ENCODE results near the gene TNFRSF18. TPM values are rescaled to one million over a fixed set of nuclear protein-coding genes. Genes with fewer than 3 reads are reported as not detected.

Gene TNFRSF18
- polyA plus RNA-seq, 2 donors, result 1.9 to 4.3 TPM

GRCh38 chr1:1171161-1171545 lies 35.2 kb downstream of the TNFRSF18 start:
- H3K9me3 ChIP-seq (ENCODE audit: control insufficient read depth in 2 of 2, insufficient read depth in 1 of 2, low read depth in 1 of 2, low read length in 1 of 2), result peaks cover 0 to 2% of the 10 kb centered on the region in 2 donors
- no peak overlapping the region for H3K4me3 ChIP-seq (ENCODE audit: low read depth in 1 of 2, low read length in 2 of 2)
- 64 to 71% methylated on average over 12 of the region's 12 CpGs for WGBS, 2 donors
- no peak overlapping the region for H3K27ac ChIP-seq (ENCODE audit: low read depth in 2 of 2, low read length in 1 of 2)
- peaks cover 0 to 21% of the 10 kb centered on the region in 2 donors for H3K36me3 ChIP-seq (ENCODE audit: control insufficient read depth in 2 of 2, insufficient read depth in 2 of 2, low read length in 1 of 2)
- no peaks in the 10 kb centered on the region for H3K27me3 ChIP-seq (ENCODE audit: control insufficient read depth in 1 of 2, insufficient read depth in 2 of 2, low read length in 2 of 2)
- peaks cover 4 to 14% of the 10 kb centered on the region in 2 donors for H3K4me1 ChIP-seq (ENCODE audit: control insufficient read depth in 2 of 2, insufficient read depth in 2 of 2, low read length in 1 of 2)

GRCh38 chr1:1170215-1171091 lies 35.9 kb downstream of the TNFRSF18 start:
- Histone ChIP-seq H3K9me3 (ENCODE audit: control insufficient read depth in 2 of 2, insufficient read depth in 1 of 2, low read depth in 1 of 2, low read length in 1 of 2) (no peaks in the 10 kb centered on the region), H3K27ac (ENCODE audit: low read depth in 2 of 2, low read length in 1 of 2) (no peak overlapping the region), H3K4me1 (ENCODE audit: control insufficient read depth in 2 of 2, insufficient read depth in 2 of 2, low read length in 1 of 2) (peaks cover 4 to 15% of the 10 kb centered on the region in 2 donors), H3K4me3 (ENCODE audit: low read depth in 1 of 2, low read length in 2 of 2) (no peak overlapping the region), H3K27me3 (ENCODE audit: control insufficient read depth in 1 of 2, insufficient read depth in 2 of 2, low read length in 2 of 2) (no peaks in the 10 kb centered on the region), H3K36me3 (ENCODE audit: control insufficient read depth in 2 of 2, insufficient read depth in 2 of 2, low read length in 1 of 2) (peaks cover 0 to 19% of the 10 kb centered on the region in 2 donors)
- WGBS, 2 donors, result 51 to 57% methylated on average over 24 to 26 of the region's 26 CpGs

GRCh38 chr1:1169429-1170214 lies 36.8 kb downstream of the TNFRSF18 start:
- WGBS, 2 donors, result 68 to 76% methylated on average over 28 to 32 of the region's 32 CpGs
- Histone ChIP-seq H3K27ac (ENCODE audit: low read depth in 2 of 2, low read length in 1 of 2) (no peak overlapping the region), H3K4me3 (ENCODE audit: low read depth in 1 of 2, low read length in 2 of 2) (no peak overlapping the region), H3K9me3 (ENCODE audit: control insufficient read depth in 2 of 2, insufficient read depth in 1 of 2, low read depth in 1 of 2, low read length in 1 of 2) (no peaks in the 10 kb centered on the region), H3K4me1 (ENCODE audit: control insufficient read depth in 2 of 2, insufficient read depth in 2 of 2, low read length in 1 of 2) (peaks cover 4 to 15% of the 10 kb centered on the region in 2 donors), H3K36me3 (ENCODE audit: control insufficient read depth in 2 of 2, insufficient read depth in 2 of 2, low read length in 1 of 2) (peaks cover 0 to 20% of the 10 kb centered on the region in 2 donors), H3K27me3 (ENCODE audit: control insufficient read depth in 1 of 2, insufficient read depth in 2 of 2, low read length in 2 of 2) (no peaks in the 10 kb centered on the region)

GRCh38 chr1:1168451-1169411 lies 37.7 kb downstream of the TNFRSF18 start:
- Histone ChIP-seq H3K36me3 (ENCODE audit: control insufficient read depth in 2 of 2, insufficient read depth in 2 of 2, low read length in 1 of 2) (peaks cover 0 to 19% of the 10 kb centered on the region in 2 donors), H3K4me1 (ENCODE audit: control insufficient read depth in 2 of 2, insufficient read depth in 2 of 2, low read length in 1 of 2) (peaks cover 4 to 15% of the 10 kb centered on the region in 2 donors), H3K27ac (ENCODE audit: low read depth in 2 of 2, low read length in 1 of 2) (no peak overlapping the region), H3K27me3 (ENCODE audit: control insufficient read depth in 1 of 2, insufficient read depth in 2 of 2, low read length in 2 of 2) (no peaks in the 10 kb centered on the region), H3K9me3 (ENCODE audit: control insufficient read depth in 2 of 2, insufficient read depth in 1 of 2, low read depth in 1 of 2, low read length in 1 of 2) (no peaks in the 10 kb centered on the region), H3K4me3 (ENCODE audit: low read depth in 1 of 2, low read length in 2 of 2) (no peak overlapping the region)
- 80 to 81% methylated on average over 32 to 37 of the region's 37 CpGs for WGBS, 2 donors

- H3K27me3 ChIP-seq (ENCODE audit: control insufficient read depth in 1 of 2, insufficient read depth in 2 of 2, low read length in 2 of 2), result no peaks in the 10 kb centered on the region
- H3K27ac ChIP-seq (ENCODE audit: low read depth in 2 of 2, low read length in 1 of 2), result no peak overlapping the region
- WGBS, 2 donors, result 79 to 86% methylated on average over 30 to 36 of the region's 36 CpGs
- peaks cover 4 to 15% of the 10 kb centered on the region in 2 donors for H3K4me1 ChIP-seq (ENCODE audit: control insufficient read depth in 2 of 2, insufficient read depth in 2 of 2, low read length in 1 of 2)
- H3K36me3 ChIP-seq (ENCODE audit: control insufficient read depth in 2 of 2, insufficient read depth in 2 of 2, low read length in 1 of 2), result peaks cover 0 to 19% of the 10 kb centered on the region in 2 donors
- H3K4me3 ChIP-seq (ENCODE audit: low read depth in 1 of 2, low read length in 2 of 2), result no peak overlapping the region
- no peaks in the 10 kb centered on the region for H3K9me3 ChIP-seq (ENCODE audit: control insufficient read depth in 2 of 2, insufficient read depth in 1 of 2, low read depth in 1 of 2, low read length in 1 of 2)
These were observed 38.4 kb downstream of the TNFRSF18 start for GRCh38 chr1:1167841-1168450.

GRCh38 chr1:1167398-1167821 lies 39.0 kb downstream of the TNFRSF18 start:
- WGBS, 2 donors, result 57 to 61% methylated on average over 20 of the region's 20 CpGs
- Histone ChIP-seq H3K36me3 (ENCODE audit: control insufficient read depth in 2 of 2, insufficient read depth in 2 of 2, low read length in 1 of 2) (peaks cover 0 to 19% of the 10 kb centered on the region in 2 donors), H3K4me1 (ENCODE audit: control insufficient read depth in 2 of 2, insufficient read depth in 2 of 2, low read length in 1 of 2) (peaks cover 4 to 15% of the 10 kb centered on the region in 2 donors), H3K9me3 (ENCODE audit: control insufficient read depth in 2 of 2, insufficient read depth in 1 of 2, low read depth in 1 of 2, low read length in 1 of 2) (no peaks in the 10 kb centered on the region), H3K27ac (ENCODE audit: low read depth in 2 of 2, low read length in 1 of 2) (no peak overlapping the region), H3K27me3 (ENCODE audit: control insufficient read depth in 1 of 2, insufficient read depth in 2 of 2, low read length in 2 of 2) (no peaks in the 10 kb centered on the region), H3K4me3 (ENCODE audit: low read depth in 1 of 2, low read length in 2 of 2) (peak overlapping the region; percentile 23 to 65)

GRCh38 chr1:1166642-1167397 lies 39.6 kb downstream of the TNFRSF18 start:
- WGBS, 2 donors, result 50 to 61% methylated on average over 27 to 44 of the region's 44 CpGs
- Histone ChIP-seq H3K27ac (ENCODE audit: low read depth in 2 of 2, low read length in 1 of 2) (no peak overlapping the region), H3K36me3 (ENCODE audit: control insufficient read depth in 2 of 2, insufficient read depth in 2 of 2, low read length in 1 of 2) (peaks cover 0 to 19% of the 10 kb centered on the region in 2 donors)

GRCh38 chr1:1165900-1166421 lies 40.4 kb downstream of the TNFRSF18 start:
- peaks cover 0 to 19% of the 10 kb centered on the region in 2 donors for H3K36me3 ChIP-seq (ENCODE audit: control insufficient read depth in 2 of 2, insufficient read depth in 2 of 2, low read length in 1 of 2)
- H3K9me3 ChIP-seq (ENCODE audit: control insufficient read depth in 2 of 2, insufficient read depth in 1 of 2, low read depth in 1 of 2, low read length in 1 of 2), result no peaks in the 10 kb centered on the region
- peak overlapping the region; percentile 65 to 84 for H3K4me3 ChIP-seq (ENCODE audit: low read depth in 1 of 2, low read length in 2 of 2)
- H3K27me3 ChIP-seq (ENCODE audit: control insufficient read depth in 1 of 2, insufficient read depth in 2 of 2, low read length in 2 of 2), result no peaks in the 10 kb centered on the region
- H3K4me1 ChIP-seq (ENCODE audit: control insufficient read depth in 2 of 2, insufficient read depth in 2 of 2, low read length in 1 of 2), result peaks cover 4 to 19% of the 10 kb centered on the region in 2 donors
- peak overlapping the region; percentile 7 to 65 for H3K27ac ChIP-seq (ENCODE audit: low read depth in 2 of 2, low read length in 1 of 2)
- WGBS, 2 donors, result 31 to 42% methylated on average over 19 to 23 of the region's 23 CpGs

More at GRCh38 chr1:1166642-1167397, 39.6 kb downstream of the TNFRSF18 start:
- H3K27me3 ChIP-seq (ENCODE audit: control insufficient read depth in 1 of 2, insufficient read depth in 2 of 2, low read length in 2 of 2), result no peaks in the 10 kb centered on the region
- H3K4me1 ChIP-seq (ENCODE audit: control insufficient read depth in 2 of 2, insufficient read depth in 2 of 2, low read length in 1 of 2), result peaks cover 4 to 18% of the 10 kb centered on the region in 2 donors
- peak overlapping the region; percentile 23 to 65 for H3K4me3 ChIP-seq (ENCODE audit: low read depth in 1 of 2, low read length in 2 of 2)
- no peaks in the 10 kb centered on the region for H3K9me3 ChIP-seq (ENCODE audit: control insufficient read depth in 2 of 2, insufficient read depth in 1 of 2, low read depth in 1 of 2, low read length in 1 of 2)

Measured in esophagus (tissue), 2 donors.